Activated CD4-positive, alpha-beta T cell treated with anti-CD3 and anti-CD28 coated beads, Interleukin-2, amount 50 U/mL, for 24 hours (primary cell): ENCODE data around the gene TMEM221.

Experiments used
- DNase-seq, 2 donors: peaks; one replicate each; pipeline ENCODE4 v3.0.0-alpha.2; 2020; ENCODE audit warnings: low read depth in 1 of 2, low spot score in 1 of 2

Gene TMEM221

GRCh38 chr19:17473041-17473440, 24.6 kb upstream of the TMEM221 start:
- DNase-seq = no peak

GRCh38 chr19:17471410-17472125, 23.1 kb upstream of the TMEM221 start:
- DNase-seq = no peak

- DNase-seq = peak; percentile 64 to 83
These were observed 21.8 kb upstream of the TMEM221 start, which contains the start of gene SLC27A1 for GRCh38 chr19:17470068-17470841. SLC27A1 (plus strand) TSS chr19:17470524; CDS start chr19:17470541, 17 bp downstream.

GRCh38 chr19:17469481-17470067, 21.1 kb upstream of the TMEM221 start:
- DNase-seq = peak; percentile 82

- DNase-seq = no peak
These were observed 20.6 kb upstream of the TMEM221 start for GRCh38 chr19:17469092-17469480.

GRCh38 chr19:17468302-17469091, 20.0 kb upstream of the TMEM221 start:
- no peak for DNase-seq

- no peak for DNase-seq
These were observed 19.2 kb upstream of the TMEM221 start for GRCh38 chr19:17467471-17468301.

- DNase-seq = no peak
These were observed 18.0 kb upstream of the TMEM221 start for GRCh38 chr19:17466487-17466850.

- no peak for DNase-seq
These were observed 12.1 kb upstream of the TMEM221 start, which contains the start of gene NXNL1 for GRCh38 chr19:17460372-17461230. NXNL1 (minus strand) TSS chr19:17460926; CDS start chr19:17460869, 57 bp downstream.

GRCh38 chr19:17458970-17459369, 10.5 kb upstream of the TMEM221 start:
- no peak for DNase-seq

GRCh38 chr19:17457616-17458015, 9.1 kb upstream of the TMEM221 start:
- DNase-seq = no peak

- DNase-seq = no peak
These were observed 7.7 kb upstream of the TMEM221 start for GRCh38 chr19:17456127-17456526.

GRCh38 chr19:17455308-17456123, 7.0 kb upstream of the TMEM221 start:
- DNase-seq = no peak

- no peak for DNase-seq
These were observed 6.2 kb upstream of the TMEM221 start for GRCh38 chr19:17454576-17455071.

- DNase-seq = no peak
These were observed 3.4 kb upstream of the TMEM221 start for GRCh38 chr19:17451820-17452219.

- peak in 1 of 2 donors; percentile 66 for DNase-seq
These were observed 2.0 kb upstream of the TMEM221 start for GRCh38 chr19:17450264-17451075.

- DNase-seq = no peak
These were observed 751 bp downstream of the TMEM221 start for GRCh38 chr19:17447704-17448130.
